ENCODE measurements around the gene SLC35D1. TPM values are rescaled to one million over a fixed set of nuclear protein-coding genes. Genes with fewer than 3 reads are reported as not detected.

SLC35D1 gene
- total and polyA plus RNA-seq, 2 of the 13 experiments (the other 11 are each of a cell fraction or from before 2014, with no cell fraction given), result 12.4 to 41.5 TPM

DNA sequence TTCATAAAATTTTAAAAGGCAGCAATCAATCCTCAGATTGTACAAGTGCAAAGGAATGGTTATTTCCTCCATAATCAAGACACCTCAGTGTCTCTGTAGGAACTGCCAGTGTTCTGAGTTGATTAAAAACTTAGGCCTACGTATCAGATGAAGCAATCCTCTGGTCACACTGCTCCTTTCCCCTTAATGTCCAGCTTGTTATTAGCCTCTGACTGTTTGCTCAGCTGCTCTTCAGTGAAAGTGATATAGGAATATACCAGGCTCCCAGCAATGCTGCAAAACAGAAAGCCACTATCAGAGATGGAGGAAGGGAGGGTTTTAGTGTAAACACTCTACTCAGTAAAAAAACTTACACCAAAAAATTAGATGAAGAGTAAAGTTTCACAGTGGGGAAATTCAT is 49.8 kb downstream of the SLC35D1 start (continued):
- TF ChIP-seq, protein P1, sequence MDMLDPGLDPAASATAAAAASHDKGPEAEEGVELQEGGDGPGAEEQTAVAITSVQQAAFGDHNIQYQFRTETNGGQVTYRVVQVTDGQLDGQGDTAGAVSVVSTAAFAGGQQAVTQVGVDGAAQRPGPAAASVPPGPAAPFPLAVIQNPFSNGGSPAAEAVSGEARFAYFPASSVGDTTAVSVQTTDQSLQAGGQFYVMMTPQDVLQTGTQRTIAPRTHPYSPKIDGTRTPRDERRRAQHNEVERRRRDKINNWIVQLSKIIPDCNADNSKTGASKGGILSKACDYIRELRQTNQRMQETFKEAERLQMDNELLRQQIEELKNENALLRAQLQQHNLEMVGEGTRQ (IDR thresholded peaks at IDR 0.05; ENCODE audit: low read depth, low read length), result no peak
- TF ChIP-seq, protein P1 (CRISPR knock-in tag; IDR thresholded peaks at IDR 0.05; ENCODE audit: borderline replicate concordance), result no peak
- TF ChIP-seq ONECUT2 (CRISPR knock-in tag; IDR thresholded peaks at IDR 0.05), result no peak
- TF ChIP-seq ZNF225 (CRISPR knock-in tag; IDR thresholded peaks at IDR 0.05), result no peak
- TF ChIP-seq PTBP1 (IDR thresholded peaks at IDR 0.05; ENCODE audit: low read depth, low read length, poor library complexity, severe bottlenecking), result no peak
- TF ChIP-seq YY1 (IDR thresholded peaks at IDR 0.05; ENCODE audit: insufficient read depth, insufficient replicate concordance, low read depth, low read length), result no peak

DNA sequence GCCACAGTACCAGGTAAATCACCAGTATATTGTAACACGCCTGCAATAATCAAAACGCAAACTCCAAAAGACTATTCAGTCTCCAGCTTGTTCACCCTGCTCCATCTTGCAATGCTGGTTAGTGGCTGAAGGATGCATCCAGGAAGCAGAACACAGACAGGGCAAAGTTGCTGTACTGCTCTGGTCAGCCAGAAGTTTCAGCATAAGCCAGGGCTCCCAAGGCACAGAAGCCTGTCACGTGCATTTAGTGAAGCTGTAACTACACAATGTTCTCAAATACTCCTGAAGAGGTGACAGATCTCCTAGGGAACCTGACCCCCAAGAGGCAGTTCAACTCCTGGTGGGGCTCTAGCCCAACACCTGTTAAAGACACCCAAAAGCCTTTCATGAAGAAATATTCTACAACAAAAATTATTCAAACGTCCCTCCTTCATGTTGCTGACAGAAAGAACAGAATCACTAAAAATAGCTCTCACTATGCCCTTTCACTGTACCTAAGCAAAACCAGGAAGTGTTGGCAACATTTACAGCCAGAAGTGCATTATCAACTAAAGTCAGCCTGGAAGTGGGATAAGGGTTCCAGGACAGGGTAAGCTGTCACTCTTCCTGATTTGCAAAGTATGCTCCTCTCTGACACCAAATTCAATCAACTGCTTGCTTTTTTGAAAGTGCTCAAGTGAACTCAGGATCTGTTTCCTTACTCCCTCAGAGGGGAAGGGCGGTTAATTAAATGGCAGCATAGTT is 52.1 kb downstream of the SLC35D1 start:
- DNase-seq (ENCODE audit: low spot score) (no peak), ATAC-seq (no peak), FAIRE-seq (no peak)
- ChIA-PET CTCF (ENCODE audit: low intra/inter-chr PET ratio, low total read pairs) (no interaction called here), POLR2A (no interaction called here)
- 90% methylated on average over 4 of the region's 5 CpGs for WGBS (ENCODE audit: low lambda C conversion rate)
- no peaks in the 10 kb centered on the region for H3K9me3 ChIP-seq (ENCODE audit: low read length)
- no peaks in the 10 kb centered on the region for H3K27me3 ChIP-seq (ENCODE audit: control insufficient read depth in 1 of 2, insufficient read depth in 2 of 2, low read length in 2 of 2)
- H3K4me2 ChIP-seq (ENCODE audit: low read depth, low read length), result no peak overlapping the region
- in situ Hi-C loops (cut with HindIII; ENCODE audit: extremely low pct_ligation_motif_present, low pct_unique_long_range_greater_than_20kb) (no loop called here), intact Hi-C loops (cut with micrococcal nuclease; ENCODE audit: unreplicated experiment) (loop anchor here (5.0 kb wide), 1 partner anchor 35 kb away; no protein-coding TSS in a partner anchor)
- TF ChIP-seq ZNF713 (CRISPR knock-in tag; IDR thresholded peaks at IDR 0.05) (no peak), BORCS8-MEF2B (CRISPR knock-in tag; IDR thresholded peaks at IDR 0.05) (no peak), GABPA (IDR thresholded peaks at IDR 0.05; ENCODE audit: low read depth, low read length) (no peak), GABPA (CRISPR knock-in tag; IDR thresholded peaks at IDR 0.05; ENCODE audit: low read depth) (no peak), REXO4 (CRISPR knock-in tag; IDR thresholded peaks at IDR 0.05; ENCODE audit: borderline replicate concordance) (no peak)
- no peaks in the 10 kb centered on the region for H3K4me1 ChIP-seq (ENCODE audit: insufficient read depth, low read length)
- peaks cover 4 to 64% of the 10 kb centered on the region in 2 experiments for H3K36me3 ChIP-seq (replicated peaks in 1 of 2; ENCODE audit: control insufficient read depth in 1 of 2, insufficient read depth in 2 of 2, low read length in 2 of 2)
- 0 out of 2 replicates have a peak, but pooled peaks cover 4% of the 10 kb centered on the region for H4K20me1 ChIP-seq (ENCODE audit: insufficient read depth, low read length)
- no TSS peak for BruUV-seq (replicated peaks)
- no peak overlapping the region for H3K9ac ChIP-seq (ENCODE audit: insufficient read depth, low read depth, low read length)
- no peak overlapping the region for H3K27ac ChIP-seq (ENCODE audit: extremely low read length, insufficient read depth, low read length)
- H3K79me2 ChIP-seq (ENCODE audit: insufficient read depth, low read length), result no peaks in the 10 kb centered on the region
- H2AFZ ChIP-seq (ENCODE audit: low read length), result no peak overlapping the region
- no peak overlapping the region for H3K4me3 ChIP-seq (replicated peaks in 1 of 3; ENCODE audit: insufficient read depth in 1 of 3, low read depth in 2 of 3, low read length in 3 of 3)
